ENCODE results near the gene TAS1R3.
A peak's percentile ranks its signal among the peaks of the same experiment; 100 is the strongest.
"Not testable (repeated sequence)": the region's sequence is repeated elsewhere in the genome, so short reads cannot be mapped to it uniquely, and the experiment has no call there.

Gene TAS1R3

DNA sequence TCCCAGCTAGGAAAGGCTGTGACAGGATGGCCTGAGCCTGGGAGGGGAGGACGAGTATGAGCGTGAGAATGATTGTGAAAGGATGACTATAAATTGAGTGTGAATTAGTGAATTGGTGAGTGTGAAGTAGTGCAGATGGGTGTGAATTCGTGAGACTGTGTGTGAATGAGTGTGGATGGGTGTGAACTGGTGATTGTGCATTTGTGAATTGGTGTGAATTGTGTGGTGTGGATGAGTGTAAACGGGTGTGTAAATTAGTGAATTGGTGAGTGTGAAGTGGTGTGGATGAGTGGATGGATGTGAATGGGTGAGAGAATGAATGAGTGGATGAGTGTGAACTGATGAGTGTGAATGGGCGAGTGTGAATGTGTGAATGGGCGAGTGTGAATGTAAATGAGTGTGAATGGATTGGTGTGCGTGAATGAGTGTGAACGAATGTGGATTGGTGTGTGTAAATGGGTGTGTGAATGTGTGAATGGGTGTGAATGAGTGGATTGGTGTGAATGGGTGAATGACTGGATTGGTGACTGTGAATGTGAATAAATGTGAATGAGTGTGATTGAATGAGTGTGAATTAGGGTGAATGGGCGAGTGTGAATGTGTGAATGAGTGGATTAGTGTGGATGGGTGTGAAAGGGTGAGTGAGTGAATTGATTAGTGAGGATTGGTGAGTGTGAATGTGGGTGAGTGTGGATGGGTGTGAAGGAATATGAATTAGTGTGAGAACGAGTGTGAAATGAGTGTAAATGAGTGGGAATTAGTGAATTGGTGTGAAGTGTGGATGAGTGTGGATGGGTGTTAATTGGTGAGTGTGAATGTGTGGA lies 35.0 kb downstream of the TAS1R3 start:
- Histone ChIP-seq H3K4me2 (ENCODE audit: low read length) (no peak overlapping the region), H3K18ac (ENCODE audit: low read length) (no peak overlapping the region), H3K9ac (ENCODE audit: low read length) (no peak overlapping the region), H3K79me2 (ENCODE audit: control insufficient read depth, insufficient read depth, low read length) (no peaks in the 10 kb centered on the region), H2AK5ac (ENCODE audit: low read length) (no peak overlapping the region), H3K79me1 (ENCODE audit: low read length) (no peaks in the 10 kb centered on the region), H2BK15ac (replicated peaks; ENCODE audit: low read depth) (no peak overlapping the region), H3K23ac (ENCODE audit: low read length) (no peak overlapping the region), H3K4ac (ENCODE audit: low read depth, low read length) (no peak overlapping the region), H4K8ac (ENCODE audit: low read depth, low read length) (no peak overlapping the region), H2BK120ac (ENCODE audit: low read depth, low read length) (no peak overlapping the region), H2BK5ac (ENCODE audit: low read length) (no peak overlapping the region), H3K4me3 (ENCODE audit: low read length) (peak overlapping the region; percentile 15), H3K27me3 (ENCODE audit: insufficient read depth, low read length, poor library complexity) (no peaks in the 10 kb centered on the region), H3K27ac (ENCODE audit: low read depth, low read length) (no peak overlapping the region), H3K36me3 (ENCODE audit: control insufficient read depth, insufficient read depth, low read length) (no peaks in the 10 kb centered on the region), H4K5ac (ENCODE audit: low read length) (no peak overlapping the region), H3K4me1 (ENCODE audit: control insufficient read depth, low read depth, low read length) (no peaks in the 10 kb centered on the region), H3K56ac (ENCODE audit: low read length) (no peak overlapping the region)
- no peak for DNase-seq
- 100% methylated on average over 10 of the region's 10 CpGs for WGBS (ENCODE audit: extremely low coverage, insufficient coverage, low lambda C conversion rate)

- no peaks in the 10 kb centered on the region for H3K4me1 ChIP-seq (ENCODE audit: control insufficient read depth, low read depth, low read length)
- no peaks in the 10 kb centered on the region for H3K79me2 ChIP-seq (ENCODE audit: control insufficient read depth, insufficient read depth, low read length)
- H3K4me3 ChIP-seq (ENCODE audit: low read length): peak overlapping the region; percentile 15
- WGBS (ENCODE audit: extremely low coverage, insufficient coverage, low lambda C conversion rate): 100% methylated on average over 3 of the region's 3 CpGs
- H4K8ac ChIP-seq (ENCODE audit: low read depth, low read length): no peak overlapping the region
- H2BK15ac ChIP-seq (replicated peaks; ENCODE audit: low read depth): no peak overlapping the region
- H2AK5ac ChIP-seq (ENCODE audit: low read length): no peak overlapping the region
- H3K18ac ChIP-seq (ENCODE audit: low read length): no peak overlapping the region
- no peak for DNase-seq
- no peak overlapping the region for H2BK120ac ChIP-seq (ENCODE audit: low read depth, low read length)
- H3K56ac ChIP-seq (ENCODE audit: low read length): no peak overlapping the region
- no peak overlapping the region for H4K5ac ChIP-seq (ENCODE audit: low read length)
- H3K79me1 ChIP-seq (ENCODE audit: low read length): no peaks in the 10 kb centered on the region
- no peaks in the 10 kb centered on the region for H3K36me3 ChIP-seq (ENCODE audit: control insufficient read depth, insufficient read depth, low read length)
- H3K27me3 ChIP-seq (ENCODE audit: insufficient read depth, low read length, poor library complexity): no peaks in the 10 kb centered on the region
- H2BK5ac ChIP-seq (ENCODE audit: low read length): no peak overlapping the region
- H3K23ac ChIP-seq (ENCODE audit: low read length): no peak overlapping the region
- no peak overlapping the region for H3K4me2 ChIP-seq (ENCODE audit: low read length)
- no peak overlapping the region for H3K4ac ChIP-seq (ENCODE audit: low read depth, low read length)
- no peak overlapping the region for H3K9ac ChIP-seq (ENCODE audit: low read length)
- no peak overlapping the region for H3K27ac ChIP-seq (ENCODE audit: low read depth, low read length)
Measured at GRCh38 chr1:1366699-1367066, 35.6 kb downstream of the TAS1R3 start.

- 100% methylated on average over 5 of the region's 5 CpGs for WGBS (ENCODE audit: extremely low coverage, insufficient coverage, low lambda C conversion rate)
Measured at GRCh38 chr1:1367315-1367714, 36.2 kb downstream of the TAS1R3 start.

GRCh38 chr1:1370094-1370493 lies 39.0 kb downstream of the TAS1R3 start:
- no CpG with 5 or more reads among the region's 14 CpGs for WGBS (ENCODE audit: extremely low coverage, insufficient coverage, low lambda C conversion rate)

More at GRCh38 chr1:1367315-1367714, 36.2 kb downstream of the TAS1R3 start:
- no peak overlapping the region for H2AK5ac ChIP-seq (ENCODE audit: low read length)
- no peak overlapping the region for H3K56ac ChIP-seq (ENCODE audit: low read length)
- no peak overlapping the region for H3K23ac ChIP-seq (ENCODE audit: low read length)
- H3K4me2 ChIP-seq (ENCODE audit: low read length): no peak overlapping the region
- no peak for DNase-seq
- no peak overlapping the region for H4K5ac ChIP-seq (ENCODE audit: low read length)
- H3K9ac ChIP-seq (ENCODE audit: low read length): no peak overlapping the region
- no peak overlapping the region for H3K4me3 ChIP-seq (ENCODE audit: low read length)
- H2BK5ac ChIP-seq (ENCODE audit: low read length): no peak overlapping the region
- no peak overlapping the region for H3K4ac ChIP-seq (ENCODE audit: low read depth, low read length)
- H3K18ac ChIP-seq (ENCODE audit: low read length): no peak overlapping the region
- H3K27ac ChIP-seq (ENCODE audit: low read depth, low read length): no peak overlapping the region
- no peaks in the 10 kb centered on the region for H3K27me3 ChIP-seq (ENCODE audit: insufficient read depth, low read length, poor library complexity)
- no peaks in the 10 kb centered on the region for H3K36me3 ChIP-seq (ENCODE audit: control insufficient read depth, insufficient read depth, low read length)
- no peak overlapping the region for H2BK120ac ChIP-seq (ENCODE audit: low read depth, low read length)
- no peaks in the 10 kb centered on the region for H3K79me2 ChIP-seq (ENCODE audit: control insufficient read depth, insufficient read depth, low read length)
- H3K4me1 ChIP-seq (ENCODE audit: control insufficient read depth, low read depth, low read length): no peaks in the 10 kb centered on the region
- no peak overlapping the region for H2BK15ac ChIP-seq (replicated peaks; ENCODE audit: low read depth)
- H3K79me1 ChIP-seq (ENCODE audit: low read length): no peaks in the 10 kb centered on the region
- H4K8ac ChIP-seq (ENCODE audit: low read depth, low read length): no peak overlapping the region

DNA sequence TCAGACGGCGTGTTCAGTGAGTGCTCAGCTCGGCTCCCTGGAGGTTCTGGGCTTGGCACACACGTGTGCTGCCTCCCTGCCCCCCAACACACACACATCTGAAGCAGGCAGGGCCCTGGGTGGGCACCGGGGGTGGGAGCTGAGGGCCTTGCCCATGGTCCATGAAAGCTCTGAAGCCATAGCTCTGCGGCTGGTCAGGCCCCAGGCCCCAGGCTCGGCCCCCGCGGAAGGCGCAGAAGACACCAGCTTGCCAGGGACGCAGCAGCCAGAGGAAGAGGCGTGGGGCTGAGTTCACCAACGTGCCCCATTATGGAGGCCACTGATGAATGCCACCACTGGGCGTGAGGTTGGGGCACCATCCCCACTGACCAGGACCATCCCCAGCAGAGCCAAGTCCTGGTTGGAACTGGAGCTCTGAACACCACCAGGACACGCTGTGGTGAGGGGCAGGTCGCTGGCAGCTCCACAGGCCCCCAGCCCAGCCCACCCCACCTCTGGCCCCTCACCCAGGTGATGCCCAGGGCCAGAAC lies 39.8 kb downstream of the TAS1R3 start:
- Histone ChIP-seq H3K4me2 (ENCODE audit: low read length) (no peak overlapping the region), H4K8ac (ENCODE audit: low read depth, low read length) (no peak overlapping the region), H4K5ac (ENCODE audit: low read length) (no peak overlapping the region), H3K36me3 (ENCODE audit: control insufficient read depth, insufficient read depth, low read length) (no peaks in the 10 kb centered on the region), H3K4ac (ENCODE audit: low read depth, low read length) (no peak overlapping the region), H2BK5ac (ENCODE audit: low read length) (no peak overlapping the region), H3K56ac (ENCODE audit: low read length) (no peak overlapping the region), H3K4me3 (ENCODE audit: low read length) (no peak overlapping the region), H3K23ac (ENCODE audit: low read length) (no peak overlapping the region), H3K79me2 (ENCODE audit: control insufficient read depth, insufficient read depth, low read length) (peaks cover 10% of the 10 kb centered on the region), H3K27ac (ENCODE audit: low read depth, low read length) (no peak overlapping the region), H2BK15ac (replicated peaks; ENCODE audit: low read depth) (no peak overlapping the region), H3K27me3 (ENCODE audit: insufficient read depth, low read length, poor library complexity) (no peaks in the 10 kb centered on the region), H3K4me1 (ENCODE audit: control insufficient read depth, low read depth, low read length) (no peaks in the 10 kb centered on the region), H2AK5ac (ENCODE audit: low read length) (no peak overlapping the region), H3K18ac (ENCODE audit: low read length) (no peak overlapping the region), H3K79me1 (ENCODE audit: low read length) (peaks cover 7% of the 10 kb centered on the region), H3K9ac (ENCODE audit: low read length) (no peak overlapping the region), H2BK120ac (ENCODE audit: low read depth, low read length) (no peak overlapping the region)
- no CpG with 5 or more reads among the region's 16 CpGs for WGBS (ENCODE audit: extremely low coverage, insufficient coverage, low lambda C conversion rate)
- no peak for DNase-seq

More at GRCh38 chr1:1370094-1370493, 39.0 kb downstream of the TAS1R3 start:
- H3K36me3 ChIP-seq (ENCODE audit: control insufficient read depth, insufficient read depth, low read length); H3K4ac ChIP-seq (ENCODE audit: low read depth, low read length); H2BK120ac ChIP-seq (ENCODE audit: low read depth, low read length); H2BK15ac ChIP-seq (replicated peaks; ENCODE audit: low read depth); H3K79me2 ChIP-seq (ENCODE audit: control insufficient read depth, insufficient read depth, low read length); H2AK5ac ChIP-seq (ENCODE audit: low read length); H3K4me1 ChIP-seq (ENCODE audit: control insufficient read depth, low read depth, low read length); H3K27ac ChIP-seq (ENCODE audit: low read depth, low read length); H3K18ac ChIP-seq (ENCODE audit: low read length); H3K4me3 ChIP-seq (ENCODE audit: low read length); H3K56ac ChIP-seq (ENCODE audit: low read length); DNase-seq; H3K4me2 ChIP-seq (ENCODE audit: low read length); H3K79me1 ChIP-seq (ENCODE audit: low read length); H4K8ac ChIP-seq (ENCODE audit: low read depth, low read length); H3K23ac ChIP-seq (ENCODE audit: low read length); H4K5ac ChIP-seq (ENCODE audit: low read length); H2BK5ac ChIP-seq (ENCODE audit: low read length); H3K27me3 ChIP-seq (ENCODE audit: insufficient read depth, low read length, poor library complexity); H3K9ac ChIP-seq (ENCODE audit: low read length): not testable (repeated sequence)
